PFSK-1 (cell line): ENCODE measurements around the gene PRAMEF33.
"Not testable (repeated sequence)": the region's sequence is repeated elsewhere in the genome, so short reads cannot be mapped to it uniquely, and the experiment has no call there.

Experiments
- POLR2AphosphoS5 ChIP-seq: IDR thresholded peaks from 2 replicates; pipeline ENCODE4 v1.6.1; 2012; ENCODE audit warnings: low read depth, mild to moderate bottlenecking, control low read depth, low read length, moderate library complexity
- REST ChIP-seq, 2 experiments: IDR thresholded peaks; 2 replicates each; pipeline versions ENCODE4 v1.6.1 to v1.8.0; 2011 to 2012; ENCODE audit warnings: low read depth in 2 of 2, low read length in 2 of 2, control low read depth in 1 of 2, inconsistent platforms in 1 of 2, mild to moderate bottlenecking in 1 of 2, moderate library complexity in 1 of 2; ENCODE audit not compliant: insufficient read depth in 1 of 2
- SIN3A ChIP-seq: IDR thresholded peaks from 2 replicates; pipeline ENCODE4 v1.6.1; 2012; ENCODE audit warnings: mild to moderate bottlenecking, low read length, moderate library complexity, borderline replicate concordance; ENCODE audit not compliant: insufficient read depth
- TAF1 ChIP-seq: IDR thresholded peaks from 2 replicates; pipeline ENCODE4 v1.6.1; 2012; ENCODE audit warnings: low read length, control low read depth, borderline replicate concordance; ENCODE audit not compliant: insufficient read depth

GRCh38 chr1:13347034-13347433 is 43.7 kb downstream of the PRAMEF33 start, which contains the start of gene PRAMEF14:
- not testable (repeated sequence) for TF ChIP-seq TAF1; POLR2AphosphoS5; SIN3A; REST (IDR thresholded peaks at IDR 0.05; ENCODE audit: insufficient read depth in 1 of 2, low read depth in 2 of 2, low read length in 2 of 2)
